Skeletal muscle satellite cell (primary cell): ENCODE results near the gene CCDC85C.
A peak's percentile ranks its signal among the peaks of the same experiment; 100 is the strongest.

Experiments
- H3K27me3 ChIP-seq: 2 replicates; pipeline ENCODE4 v1.7.0; 2013; ENCODE audit warnings: low read length; ENCODE audit not compliant: control insufficient read depth, insufficient read depth
- H3K36me3 ChIP-seq: 2 replicates; pipeline ENCODE4 v1.7.0; 2013; ENCODE audit warnings: mild to moderate bottlenecking, control low read depth, low read length; ENCODE audit not compliant: insufficient read depth
- H3K4me1 ChIP-seq: 2 replicates; pipeline ENCODE4 v1.7.0; 2013; ENCODE audit warnings: low read length; ENCODE audit not compliant: control insufficient read depth, insufficient read depth
- H3K4me2 ChIP-seq: 2 replicates; pipeline ENCODE4 v1.7.0; 2013; ENCODE audit warnings: mild to moderate bottlenecking, low read length
- H3K4me3 ChIP-seq: 2 replicates; pipeline ENCODE4 v1.7.0; 2013; ENCODE audit warnings: low read length
- H3K9ac ChIP-seq: 2 replicates; pipeline ENCODE4 v1.7.0; 2013; ENCODE audit warnings: mild to moderate bottlenecking, low read depth, low read length, moderate library complexity
- H3K9me3 ChIP-seq: replicated peaks from 2 replicates; pipeline ENCODE4 v1.7.0; 2013; ENCODE audit warnings: mild to moderate bottlenecking, control low read depth, low read length

The CCDC85C gene

GRCh38 chr14:99602054-99602787, 1.8 kb downstream of the CCDC85C start:
- no peaks in the 10 kb centered on the region for H3K27me3 ChIP-seq
- no peak overlapping the region for H3K4me3 ChIP-seq
- H3K9ac ChIP-seq: no peak overlapping the region
- H3K4me2 ChIP-seq: peak overlapping the region; percentile 62
- H3K9me3 ChIP-seq: no peaks in the 10 kb centered on the region
- no peaks in the 10 kb centered on the region for H3K36me3 ChIP-seq
- H3K4me1 ChIP-seq: peaks cover 26% of the 10 kb centered on the region

- peaks cover 26% of the 10 kb centered on the region for H3K4me1 ChIP-seq
- H3K4me2 ChIP-seq: peak overlapping the region; percentile 62
- H3K27me3 ChIP-seq: no peaks in the 10 kb centered on the region
- H3K4me3 ChIP-seq: no peak overlapping the region
- H3K9ac ChIP-seq: no peak overlapping the region
- no peaks in the 10 kb centered on the region for H3K9me3 ChIP-seq
- no peaks in the 10 kb centered on the region for H3K36me3 ChIP-seq
These were observed 2.6 kb downstream of the CCDC85C start for GRCh38 chr14:99601361-99601831.

GRCh38 chr14:99600232-99600888, 3.6 kb downstream of the CCDC85C start:
- no peak overlapping the region for H3K4me3 ChIP-seq
- no peak overlapping the region for H3K9ac ChIP-seq

GRCh38 chr14:99599393-99599792, 4.6 kb downstream of the CCDC85C start:
- Histone ChIP-seq H3K9me3 (no peaks in the 10 kb centered on the region), H3K27me3 (no peaks in the 10 kb centered on the region), H3K9ac (no peak overlapping the region), H3K4me1 (peaks cover 21% of the 10 kb centered on the region), H3K36me3 (no peaks in the 10 kb centered on the region), H3K4me3 (no peak overlapping the region), H3K4me2 (no peak overlapping the region)

More at GRCh38 chr14:99600232-99600888, 3.6 kb downstream of the CCDC85C start:
- H3K4me2 ChIP-seq: no peak overlapping the region
- peaks cover 22% of the 10 kb centered on the region for H3K4me1 ChIP-seq
- H3K27me3 ChIP-seq: no peaks in the 10 kb centered on the region
- no peaks in the 10 kb centered on the region for H3K36me3 ChIP-seq
- no peaks in the 10 kb centered on the region for H3K9me3 ChIP-seq

- peaks cover 21% of the 10 kb centered on the region for H3K4me1 ChIP-seq
- H3K27me3 ChIP-seq: no peaks in the 10 kb centered on the region
- no peak overlapping the region for H3K9ac ChIP-seq
- H3K4me2 ChIP-seq: no peak overlapping the region
- H3K4me3 ChIP-seq: no peak overlapping the region
- H3K36me3 ChIP-seq: no peaks in the 10 kb centered on the region
- H3K9me3 ChIP-seq: no peaks in the 10 kb centered on the region
These were observed 5.2 kb downstream of the CCDC85C start for GRCh38 chr14:99598774-99599173.

GRCh38 chr14:99597911-99598600, 6.0 kb downstream of the CCDC85C start:
- Histone ChIP-seq H3K27me3 (no peaks in the 10 kb centered on the region), H3K4me2 (no peak overlapping the region), H3K4me3 (no peak overlapping the region), H3K9ac (no peak overlapping the region), H3K9me3 (no peaks in the 10 kb centered on the region), H3K4me1 (peaks cover 18% of the 10 kb centered on the region), H3K36me3 (no peaks in the 10 kb centered on the region)

GRCh38 chr14:99596772-99597171, 7.2 kb downstream of the CCDC85C start:
- Histone ChIP-seq H3K9ac (no peak overlapping the region), H3K36me3 (no peaks in the 10 kb centered on the region), H3K4me2 (no peak overlapping the region), H3K4me3 (no peak overlapping the region), H3K9me3 (no peaks in the 10 kb centered on the region), H3K27me3 (peaks cover 6% of the 10 kb centered on the region), H3K4me1 (peaks cover 7% of the 10 kb centered on the region)

GRCh38 chr14:99596071-99596627, 7.9 kb downstream of the CCDC85C start:
- no peak overlapping the region for H3K9ac ChIP-seq
- no peaks in the 10 kb centered on the region for H3K9me3 ChIP-seq
- peaks cover 3% of the 10 kb centered on the region for H3K4me1 ChIP-seq
- no peaks in the 10 kb centered on the region for H3K36me3 ChIP-seq
- no peak overlapping the region for H3K4me2 ChIP-seq
- H3K4me3 ChIP-seq: no peak overlapping the region
- H3K27me3 ChIP-seq: peaks cover 6% of the 10 kb centered on the region

GRCh38 chr14:99595524-99595923, 8.5 kb downstream of the CCDC85C start:
- Histone ChIP-seq H3K4me1 (peaks cover 9% of the 10 kb centered on the region), H3K27me3 (peaks cover 6% of the 10 kb centered on the region), H3K4me3 (no peak overlapping the region), H3K9ac (no peak overlapping the region), H3K4me2 (no peak overlapping the region), H3K9me3 (no peaks in the 10 kb centered on the region), H3K36me3 (no peaks in the 10 kb centered on the region)

GRCh38 chr14:99595034-99595433, 9.0 kb downstream of the CCDC85C start:
- peaks cover 6% of the 10 kb centered on the region for H3K27me3 ChIP-seq
- no peak overlapping the region for H3K4me3 ChIP-seq
- no peak overlapping the region for H3K4me2 ChIP-seq
- H3K9ac ChIP-seq: no peak overlapping the region
- H3K36me3 ChIP-seq: no peaks in the 10 kb centered on the region
- H3K4me1 ChIP-seq: peaks cover 11% of the 10 kb centered on the region
- H3K9me3 ChIP-seq: no peaks in the 10 kb centered on the region
